Fibroblast of lung (primary cell): ENCODE measurements around the gene DPPA4.

Source experiments
- EZH2 ChIP-seq: IDR thresholded peaks from 2 replicates; pipeline ENCODE4 v1.5.1; 2012; ENCODE audit warnings: low read length, control low read depth, mild to moderate bottlenecking; ENCODE audit errors: missing control alignments
- TF ChIP-seq, protein P1 (sequence below), 2 donors: IDR thresholded peaks in 1 of 2; conservative IDR thresholded peaks in 1 of 2; 1 replicate in 1 of 2; 2 replicates in 1 of 2; pipeline ENCODE4 v1.5.1; 2011 to 2012; ENCODE audit warnings: low read length in 2 of 2, control low read depth in 1 of 2, inconsistent platforms in 1 of 2, low read depth in 1 of 2, mild to moderate bottlenecking in 1 of 2

DNA sequence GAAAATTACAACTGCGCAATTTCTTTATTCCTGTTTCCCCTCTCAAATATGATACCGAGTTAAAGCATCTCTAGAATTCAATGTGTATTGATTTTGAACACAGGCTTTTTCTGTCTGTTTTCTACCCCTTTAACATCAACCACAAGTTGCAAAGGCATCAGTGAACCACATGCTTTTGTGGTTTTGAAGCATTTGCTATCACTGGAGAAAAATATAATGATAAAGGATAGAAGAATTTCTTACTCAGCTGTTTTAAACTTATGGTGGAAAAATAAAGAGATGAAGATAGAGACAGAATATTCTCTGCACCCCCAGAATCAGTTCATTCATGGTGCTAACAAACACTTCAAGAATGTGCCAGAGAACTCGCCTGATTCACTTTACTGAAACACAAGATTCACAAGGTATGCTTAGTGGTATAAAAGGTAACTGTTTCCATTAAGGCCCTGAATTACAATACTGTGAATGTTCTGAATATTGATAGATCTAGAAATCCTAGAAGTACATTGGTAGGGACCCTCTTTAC is 9.5 kb upstream of the DPPA4 start:
- TF ChIP-seq, protein P1, sequence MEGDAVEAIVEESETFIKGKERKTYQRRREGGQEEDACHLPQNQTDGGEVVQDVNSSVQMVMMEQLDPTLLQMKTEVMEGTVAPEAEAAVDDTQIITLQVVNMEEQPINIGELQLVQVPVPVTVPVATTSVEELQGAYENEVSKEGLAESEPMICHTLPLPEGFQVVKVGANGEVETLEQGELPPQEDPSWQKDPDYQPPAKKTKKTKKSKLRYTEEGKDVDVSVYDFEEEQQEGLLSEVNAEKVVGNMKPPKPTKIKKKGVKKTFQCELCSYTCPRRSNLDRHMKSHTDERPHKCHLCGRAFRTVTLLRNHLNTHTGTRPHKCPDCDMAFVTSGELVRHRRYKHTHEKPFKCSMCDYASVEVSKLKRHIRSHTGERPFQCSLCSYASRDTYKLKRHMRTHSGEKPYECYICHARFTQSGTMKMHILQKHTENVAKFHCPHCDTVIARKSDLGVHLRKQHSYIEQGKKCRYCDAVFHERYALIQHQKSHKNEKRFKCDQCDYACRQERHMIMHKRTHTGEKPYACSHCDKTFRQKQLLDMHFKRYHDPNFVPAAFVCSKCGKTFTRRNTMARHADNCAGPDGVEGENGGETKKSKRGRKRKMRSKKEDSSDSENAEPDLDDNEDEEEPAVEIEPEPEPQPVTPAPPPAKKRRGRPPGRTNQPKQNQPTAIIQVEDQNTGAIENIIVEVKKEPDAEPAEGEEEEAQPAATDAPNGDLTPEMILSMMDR (conservative IDR thresholded peaks at IDR 0.05 in 1 of 2, IDR thresholded peaks at IDR 0.05 in 1 of 2; ENCODE audit: low read depth in 1 of 2, low read length in 2 of 2), result no peak
- TF ChIP-seq EZH2, result no peak
